K562 (cell line): ENCODE results near the gene SNTG2. TPM values are rescaled to one million over a fixed set of nuclear protein-coding genes. Genes with fewer than 3 reads are reported as not detected.

Source experiments
- ATAC-seq: fragments of 200-7000 bp; cut with Tn5 transposase; 3 replicates; pipeline ENCODE4 v1.9.1; 2020; ENCODE audit warnings: moderate library complexity
- BruUV-seq: library from RNA; stranded (reverse); fragments of 400-500 nt; replicated peaks from 2 replicates; lab custom pipeline; 2021; lab: Mats Ljungman, UMichigan
- CTCF ChIA-PET: fragments of 300-600 bp; formaldehyde crosslinking; extraction: SDS; loops from one replicate; lab custom pipeline; 2021; ENCODE audit warnings: low intra/inter-chr PET ratio; lab: Yijun Ruan, JAX
- POLR2A ChIA-PET: fragments of 300-600, 350-650 bp; sonication (Branson Sonifier 250); formaldehyde crosslinking; extraction: SDS; loops from one replicate; lab custom pipeline; 2021; ENCODE audit warnings: antibody characterized with exemption, inconsistent platforms; lab: Yijun Ruan, JAX
- DNase-seq, 4 experiments: peaks; one replicate each; pipeline versions ENCODE4 v3.0.0 to v3.0.0-alpha.2; 2011 to 2018; ENCODE audit warnings: low spot score in 3 of 4, mixed read lengths in 3 of 4; ENCODE audit errors: extremely low read depth in 1 of 4
- FAIRE-seq: peaks from 2 replicates; lab custom pipeline; 2011; peaks lifted over from hg19 to GRCh38; lab: Jason Lieb, UNC
- H2AFZ ChIP-seq: 2 replicates; pipeline ENCODE4 v1.6.0; 2011; ENCODE audit warnings: low read depth, low read length, control low read depth, inconsistent platforms
- H3K27ac ChIP-seq: fragments of 200-600 bp; 3 replicates; pipeline ENCODE4 v1.8.0; 2011; ENCODE audit warnings: low read depth, mild to moderate bottlenecking, control low read depth, inconsistent platforms, low read length, moderate library complexity, mixed read lengths; ENCODE audit errors: extremely low read depth
- H3K27me3 ChIP-seq, 2 experiments: fragments of 300-600 bp in 1 of 2; 2 replicates in 1 of 2; 3 replicates in 1 of 2; pipeline versions ENCODE4 v1.6.0 to v1.8.0; 2011; ENCODE audit warnings: inconsistent platforms in 2 of 2, low read length in 2 of 2, mild to moderate bottlenecking in 1 of 2, mixed read lengths in 1 of 2, moderate library complexity in 1 of 2; ENCODE audit not compliant: control insufficient read depth in 2 of 2, insufficient read depth in 2 of 2
- H3K36me3 ChIP-seq: fragments of 300-600 bp; 3 replicates; pipeline ENCODE4 v1.8.0; 2011; ENCODE audit warnings: mild to moderate bottlenecking, low read length, inconsistent platforms; ENCODE audit not compliant: control insufficient read depth, insufficient read depth
- H3K4me1 ChIP-seq, 2 experiments: fragments of 200-600 bp in 1 of 2; replicated peaks in 1 of 2; 2 replicates in 1 of 2; 3 replicates in 1 of 2; pipeline versions ENCODE4 v1.5.1 to v1.8.0; 2011; ENCODE audit warnings: inconsistent platforms in 2 of 2, low read length in 2 of 2, mild to moderate bottlenecking in 1 of 2, mixed read lengths in 1 of 2, moderate library complexity in 1 of 2; ENCODE audit not compliant: control insufficient read depth in 2 of 2, insufficient read depth in 2 of 2
- H3K4me2 ChIP-seq: 2 replicates; pipeline ENCODE4 v1.6.1; 2011; ENCODE audit warnings: low read length, control low read depth, inconsistent platforms, mixed read lengths; ENCODE audit not compliant: insufficient read depth
- H3K4me3 ChIP-seq: fragments of 200-600 bp; sonication (generic), shearing (Covaris generic); 2 replicates; pipeline ENCODE4 v1.5.1; 2016; ENCODE audit warnings: control low read depth, inconsistent platforms
- H3K79me2 ChIP-seq: fragments of 200-600 bp; 3 replicates; pipeline ENCODE4 v1.8.0; 2011; ENCODE audit warnings: low read length, inconsistent platforms; ENCODE audit not compliant: control insufficient read depth, insufficient read depth
- H3K9ac ChIP-seq, 2 experiments: 2 replicates each; pipeline versions ENCODE4 v1.6.0 to v1.6.1; 2011; ENCODE audit warnings: low read depth in 2 of 2, low read length in 2 of 2, control low read depth in 1 of 2, inconsistent platforms in 1 of 2, mild to moderate bottlenecking in 1 of 2, mixed read lengths in 1 of 2; ENCODE audit not compliant: insufficient read depth in 1 of 2
- H3K9me1 ChIP-seq: one replicate; pipeline ENCODE4 v1.6.0; 2011; ENCODE audit warnings: inconsistent platforms, mild to moderate bottlenecking, low read length, moderate library complexity; ENCODE audit not compliant: control insufficient read depth, insufficient read depth
- H3K9me3 ChIP-seq: replicated peaks from 2 replicates; pipeline ENCODE4 v1.5.1; 2011; ENCODE audit warnings: low read depth, low read length, inconsistent platforms; ENCODE audit not compliant: control insufficient read depth, insufficient read depth
- H4K20me1 ChIP-seq: replicated peaks from 2 replicates; pipeline ENCODE4 v1.6.1; 2011; ENCODE audit warnings: low read length, inconsistent platforms, mixed read lengths; ENCODE audit not compliant: control insufficient read depth, insufficient read depth
- BCL6 ChIP-seq: fragments of 250-450 bp; sonication (Bioruptor Pico); IDR thresholded peaks from 2 replicates; pipeline ENCODE4 v1.4.0; 2020
- CAMTA2 ChIP-seq: fragments of 250-450 bp; sonication (Bioruptor Pico); conservative IDR thresholded peaks from 2 replicates; pipeline ENCODE4 v1.5.1; 2022
- EGR1 ChIP-seq: fragments of 450-650 bp; conservative IDR thresholded peaks from 2 replicates; pipeline ENCODE4 v1.6.1; 2017; ENCODE audit warnings: mild to moderate bottlenecking
- FOXK1 ChIP-seq: sonication (generic); formaldehyde crosslinking; IDR thresholded peaks from 2 replicates; pipeline ENCODE4 v1.8.0; 2022; ENCODE audit warnings: missing genetic modification reagents, mild to moderate bottlenecking, borderline replicate concordance
- FUS ChIP-seq: fragments of 200-400 bp; formaldehyde crosslinking; optimal IDR thresholded peaks from 2 replicates; pipeline ENCODE3; 2017; ENCODE audit warnings: low read depth, low read length
- HDAC6 ChIP-seq: IDR thresholded peaks from 2 replicates; pipeline ENCODE4 v1.6.1; 2012; ENCODE audit warnings: low read depth, mild to moderate bottlenecking, control low read depth, inconsistent platforms, low read length, moderate library complexity
- KAT7 ChIP-seq: sonication (generic); formaldehyde crosslinking; IDR thresholded peaks from 2 replicates; pipeline ENCODE4 v1.8.0; 2022; ENCODE audit warnings: missing genetic modification reagents, mild to moderate bottlenecking, borderline replicate concordance
- MAZ ChIP-seq, 2 experiments: fragments of 450-650 bp in 1 of 2; sonication (generic) in 1 of 2; formaldehyde crosslinking; IDR thresholded peaks in 1 of 2; conservative IDR thresholded peaks in 1 of 2; 2 replicates each; pipeline versions ENCODE4 v1.4.0 to v1.5.0; 2020; ENCODE audit warnings: mild to moderate bottlenecking in 1 of 2, missing genetic modification reagents in 1 of 2
- NKRF ChIP-seq: fragments of 450-650 bp; IDR thresholded peaks from 2 replicates; pipeline ENCODE4 v1.6.1; 2016; ENCODE audit warnings: borderline replicate concordance
- RCOR1 ChIP-seq, 2 experiments: IDR thresholded peaks; 2 replicates each; pipeline ENCODE4 v1.6.1; 2012; ENCODE audit warnings: low read depth in 2 of 2, low read length in 2 of 2, borderline replicate concordance in 1 of 2, improper control_type of control experiment in 1 of 2
- SIX5 ChIP-seq, 2 experiments: IDR thresholded peaks; 2 replicates each; pipeline ENCODE4 v1.6.1; 2011; ENCODE audit warnings: low read length in 2 of 2, borderline replicate concordance in 1 of 2, low read depth in 1 of 2, mild to moderate bottlenecking in 1 of 2, moderate library complexity in 1 of 2; ENCODE audit not compliant: insufficient read depth in 1 of 2
- SMAD4 ChIP-seq: fragments of 250-450 bp; sonication (Bioruptor Pico); conservative IDR thresholded peaks from 2 replicates; pipeline ENCODE4 v1.8.0; 2021; ENCODE audit warnings: inconsistent platforms, mild to moderate bottlenecking, moderate library complexity
- SRSF3 ChIP-seq: fragments of 200-400 bp; formaldehyde crosslinking; IDR thresholded peaks from 2 replicates; pipeline ENCODE4 v1.6.1; 2016; ENCODE audit warnings: mild to moderate bottlenecking, low read length, moderate library complexity; ENCODE audit not compliant: insufficient read depth
- THRB ChIP-seq: fragments of 450-650 bp; formaldehyde crosslinking; conservative IDR thresholded peaks from 2 replicates; pipeline ENCODE4 v1.4.0; 2022; ENCODE audit warnings: mild to moderate bottlenecking, missing genetic modification characterization
- ZBED1 ChIP-seq: IDR thresholded peaks from 2 replicates; pipeline ENCODE4 v1.6.1; 2014
- ZFPM2 ChIP-seq: fragments of 250-450 bp; sonication (Bioruptor Pico); IDR thresholded peaks from 2 replicates; pipeline ENCODE4 v1.5.1; 2022; ENCODE audit warnings: mild to moderate bottlenecking
- ZNF408 ChIP-seq: fragments of 250-450 bp; sonication (Bioruptor Pico); IDR thresholded peaks from 2 replicates; pipeline ENCODE4 v1.4.0; 2020; ENCODE audit warnings: low read depth, mild to moderate bottlenecking, moderate library complexity
- WGBS: fragments of 100-300 bp; shearing (Covaris generic); methylation state at CpG from one replicate; pipeline ENCODE4 v1.1.6; 2016; ENCODE audit warnings: low coverage, mixed read lengths; ENCODE audit not compliant: insufficient coverage; ENCODE audit errors: missing lambda C conversion rate; 5-methylcytosine and 5-hydroxymethylcytosine counted together
- in situ Hi-C: fragments of 300-500 bp; cut with MboI; formaldehyde crosslinking; loops from 4 replicates; pipeline ENCODE4 v1.15.0; 2018; ENCODE audit warnings: inconsistent platforms, mixed read lengths
- intact Hi-C: fragments of 100-400 bp; cut with micrococcal nuclease; formaldehyde crosslinking; loops from 2 replicates; pipeline ENCODE4 v1.14.2; 2022
- polyA plus RNA-seq, 8 experiments: library from polyadenylated mRNA; depleted of rRNA in 4 of 8; stranded (reverse) in 5 of 8; unstranded in 3 of 8; fragments of >200 nt; fragmentation: Nextera tagmentation in 2 of 8; fragmentation: Illumina TruSeq in 1 of 8; extraction: Ambion mirVana in 2 of 8; extraction: Trizol in 1 of 8; gene quantifications; 2 replicates each; pipeline versions ENCODE4 v1.2.1 to v1.2.3, GENCODE V29; 2011 to 2014; ENCODE audit warnings: inconsistent platforms in 1 of 8, missing spikeins in 1 of 8
- total RNA-seq, 7 experiments: library from RNA; depleted of rRNA in 6 of 7; stranded (reverse); fragments of >200 nt in 6 of 7; fragmentation: Illumina TruSeq in 2 of 7; extraction: Trizol in 2 of 7; gene quantifications; 2 replicates each; pipeline versions ENCODE4 v1.2.1 to v1.2.3, GENCODE V29; 2011 to 2021; ENCODE audit warnings: low replicate concordance in 1 of 7

SNTG2 gene
- total and polyA plus RNA-seq, 9 of the 15 experiments (the other 6 are each of a cell fraction or from before 2014, with no cell fraction given), result not detected

DNA sequence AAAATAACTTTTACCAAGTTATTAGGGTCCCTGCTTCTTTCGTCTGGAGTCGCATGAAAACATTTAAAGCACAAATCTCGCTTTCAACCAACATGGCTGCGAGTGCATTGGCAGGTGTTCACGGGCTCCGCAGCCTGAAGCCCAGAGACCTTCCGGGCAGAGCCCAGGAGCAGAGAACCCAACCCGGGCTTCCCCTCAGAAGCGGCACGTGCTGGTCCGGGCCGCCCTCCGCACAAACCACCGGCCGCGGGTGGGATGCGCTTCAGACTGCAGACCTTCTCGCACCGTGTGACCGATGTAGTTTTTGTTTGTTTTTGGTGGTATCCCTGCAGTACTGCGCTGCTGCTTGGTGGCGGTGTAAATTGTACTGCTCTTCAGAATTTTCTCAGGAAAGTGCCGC lies 357.0 kb downstream of the SNTG2 start:
- Histone ChIP-seq H3K79me2 (no peaks in the 10 kb centered on the region), H3K4me2 (no peak overlapping the region), H3K9me1 (no peaks in the 10 kb centered on the region), H3K9ac (no peak overlapping the region), H3K27me3 (peaks cover 2 to 25% of the 10 kb centered on the region in 2 experiments; a peak in 3 of 5 replicates), H4K20me1 (no peaks in the 10 kb centered on the region), H2AFZ (no peak overlapping the region), H3K9me3 (no peaks in the 10 kb centered on the region), H3K4me1 (no peaks in the 10 kb centered on the region), H3K36me3 (no peaks in the 10 kb centered on the region), H3K4me3 (no peak overlapping the region), H3K27ac (no peak overlapping the region)
- intact Hi-C loops (no loop called here), in situ Hi-C loops (no loop called here)
- FAIRE-seq (no peak), ATAC-seq (no peak), DNase-seq (no peak)
- TF ChIP-seq ZFPM2 (CRISPR knock-in tag) (no peak), KAT7 (CRISPR knock-in tag) (no peak), THRB (CRISPR knock-in tag) (no peak), EGR1 (no peak), NKRF (no peak), ZBED1 (no peak), SRSF3 (no peak), FUS (no peak), FOXK1 (no peak), BCL6 (no peak), RCOR1 (IDR thresholded peaks at IDR 0.05; ENCODE audit: borderline replicate concordance in 1 of 2, low read depth in 2 of 2, low read length in 2 of 2) (no peak), HDAC6 (no peak), MAZ (CRISPR knock-in tag; conservative IDR thresholded peaks at IDR 0.05 in 1 of 2, IDR thresholded peaks at IDR 0.05 in 1 of 2) (no peak), ZNF408 (CRISPR knock-in tag) (no peak), SIX5 (IDR thresholded peaks at IDR 0.05; ENCODE audit: borderline replicate concordance in 1 of 2, insufficient read depth in 1 of 2, low read depth in 1 of 2, low read length in 2 of 2) (no peak), CAMTA2 (no peak), SMAD4 (no peak)
- ChIA-PET CTCF (no interaction called here), POLR2A (no interaction called here)
- BruUV-seq, result no TSS peak
- WGBS, result under 1% methylated on average over 15 of the region's 23 CpGs
